HTERT RPE-1 (cell line): ENCODE results near the gene PHYH.
"Not testable (repeated sequence)": the region's sequence is repeated elsewhere in the genome, so short reads cannot be mapped to it uniquely, and the experiment has no call there.

ENCODE experiments used
- in situ Hi-C: fragments of 300-500 bp; cut with MboI; formaldehyde crosslinking; loops from 4 replicates; pipeline ENCODE4 v1.14.3; 2020; ENCODE audit warnings: low sequenced_read_pairs

Gene PHYH

GRCh38 chr10:13299437-13300287 is at the start of gene PHYH:
Gene PHYH (minus strand): TSS chr10:13300064. CDS start chr10:13300042, 22 bp downstream.
- in situ Hi-C loops = no loop called here

- in situ Hi-C loops = no loop called here
These were observed 48.6 kb upstream of the PHYH start, which contains the start of gene SEPHS1 for GRCh38 chr10:13348216-13349017. Gene SEPHS1 (minus strand): TSS chr10:13348293. CDS start chr10:13344950, 3,343 bp downstream.

GRCh38 chr10:13347500-13348156 is 47.8 kb upstream of the PHYH start:
- in situ Hi-C loops = no loop called here

- in situ Hi-C loops = no loop called here
These were observed 47.2 kb upstream of the PHYH start for GRCh38 chr10:13347043-13347499.

DNA sequence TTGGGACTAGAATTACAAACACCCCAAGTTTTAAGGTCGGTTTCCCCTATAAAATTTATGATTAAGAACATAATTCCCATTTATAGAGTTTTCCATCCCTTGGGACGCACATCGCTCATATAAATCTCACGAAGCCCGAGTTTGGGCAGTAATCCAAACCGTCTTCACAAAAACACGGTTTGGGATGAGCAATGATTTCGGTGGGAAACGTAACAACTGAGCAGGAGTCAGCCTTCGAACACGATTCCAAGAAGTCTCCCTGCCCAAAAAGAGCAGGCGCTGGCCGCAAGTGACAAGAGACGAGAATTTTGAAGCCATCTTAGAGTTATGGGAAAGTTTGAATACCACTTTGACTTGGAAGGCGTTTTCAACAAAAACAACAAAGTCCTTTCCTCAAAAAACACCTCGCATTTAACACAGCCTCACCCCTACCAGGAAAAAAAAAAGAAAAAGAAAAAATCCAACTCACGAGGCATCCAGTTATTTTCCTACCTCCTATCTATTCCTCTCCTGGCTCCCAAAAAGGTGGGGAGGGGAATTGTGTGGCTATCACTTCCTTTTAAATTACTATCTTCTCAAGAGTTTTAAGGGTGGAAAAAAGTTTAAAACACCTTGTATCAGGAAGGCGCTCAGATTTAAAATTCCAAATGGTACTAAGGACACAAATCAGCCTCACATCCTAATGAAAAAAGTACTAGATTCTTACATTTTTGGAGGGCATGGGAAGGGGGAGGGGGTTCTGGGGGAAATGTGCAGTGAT is 46.6 kb upstream of the PHYH start:
- in situ Hi-C loops = no loop called here

DNA sequence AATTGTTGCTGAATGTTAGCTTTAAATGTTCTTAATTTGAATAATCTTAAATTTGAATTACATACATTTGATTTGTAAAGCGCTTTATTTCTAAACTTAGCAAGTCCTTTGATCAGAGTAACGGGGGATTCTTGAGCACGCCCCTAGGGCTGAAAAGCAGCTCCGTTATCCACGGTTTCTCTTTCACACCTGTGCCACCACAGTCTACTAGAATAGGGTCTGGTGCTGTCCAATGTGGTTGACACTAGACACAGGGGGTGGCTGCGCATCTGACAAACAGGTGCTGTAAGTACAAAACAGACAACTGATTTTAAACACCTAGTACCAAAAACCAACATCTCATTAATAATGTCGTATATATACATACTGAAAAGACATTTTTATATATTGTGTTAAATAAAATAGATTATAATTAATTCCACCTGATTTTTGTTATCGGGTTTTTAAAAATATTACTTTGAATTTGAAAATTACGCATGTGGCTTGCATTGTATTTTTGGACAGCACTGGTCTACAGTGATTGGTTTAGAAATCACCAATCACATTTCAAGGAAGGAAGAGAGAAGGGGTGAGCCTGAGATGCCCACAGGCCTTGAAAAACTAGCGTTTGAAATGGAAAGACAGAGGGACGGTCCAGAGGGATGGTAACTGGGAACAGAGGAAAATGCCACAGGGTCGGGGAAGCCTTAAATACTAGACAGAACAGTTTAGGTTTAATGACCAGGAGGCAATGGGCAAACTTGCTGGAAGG is 40.9 kb upstream of the PHYH start:
- in situ Hi-C loops = no loop called here

GRCh38 chr10:13340068-13340467 is 40.2 kb upstream of the PHYH start:
- in situ Hi-C loops = no loop called here

DNA sequence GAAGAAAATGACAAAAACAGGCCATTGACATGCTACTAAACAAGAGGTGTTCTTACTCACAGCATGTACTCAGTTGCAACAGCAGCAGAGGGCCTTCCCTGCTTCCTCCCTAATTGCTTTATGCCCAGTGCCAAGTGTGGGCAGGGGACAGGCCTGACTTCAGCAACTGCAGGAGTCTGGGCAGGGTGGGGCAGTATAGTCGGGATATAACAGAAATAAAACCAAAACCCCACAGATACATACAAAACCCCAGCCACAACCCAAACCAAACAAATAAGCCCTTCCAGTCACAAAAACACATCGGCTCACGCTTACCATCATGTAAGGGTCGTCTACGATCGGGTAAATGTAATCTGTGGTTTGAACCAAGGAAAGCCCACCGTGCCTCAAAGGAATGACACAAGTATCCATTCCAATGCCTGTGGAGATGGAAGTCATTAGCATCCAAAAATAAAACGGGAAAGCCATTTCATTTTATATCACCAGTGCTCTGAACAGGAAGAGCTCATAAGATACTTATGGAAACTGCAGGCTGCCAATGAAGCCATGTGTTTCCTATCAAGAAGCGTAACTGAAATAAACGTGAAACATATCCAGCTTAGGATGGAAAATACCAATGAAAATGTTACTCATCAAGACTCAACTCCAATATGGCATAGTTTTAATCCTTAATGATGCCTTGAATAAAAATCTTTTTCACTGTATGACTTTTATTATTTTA is 38.7 kb upstream of the PHYH start:
- in situ Hi-C loops = no loop called here

GRCh38 chr10:13337827-13338196 is 37.9 kb upstream of the PHYH start:
- in situ Hi-C loops = no loop called here

DNA sequence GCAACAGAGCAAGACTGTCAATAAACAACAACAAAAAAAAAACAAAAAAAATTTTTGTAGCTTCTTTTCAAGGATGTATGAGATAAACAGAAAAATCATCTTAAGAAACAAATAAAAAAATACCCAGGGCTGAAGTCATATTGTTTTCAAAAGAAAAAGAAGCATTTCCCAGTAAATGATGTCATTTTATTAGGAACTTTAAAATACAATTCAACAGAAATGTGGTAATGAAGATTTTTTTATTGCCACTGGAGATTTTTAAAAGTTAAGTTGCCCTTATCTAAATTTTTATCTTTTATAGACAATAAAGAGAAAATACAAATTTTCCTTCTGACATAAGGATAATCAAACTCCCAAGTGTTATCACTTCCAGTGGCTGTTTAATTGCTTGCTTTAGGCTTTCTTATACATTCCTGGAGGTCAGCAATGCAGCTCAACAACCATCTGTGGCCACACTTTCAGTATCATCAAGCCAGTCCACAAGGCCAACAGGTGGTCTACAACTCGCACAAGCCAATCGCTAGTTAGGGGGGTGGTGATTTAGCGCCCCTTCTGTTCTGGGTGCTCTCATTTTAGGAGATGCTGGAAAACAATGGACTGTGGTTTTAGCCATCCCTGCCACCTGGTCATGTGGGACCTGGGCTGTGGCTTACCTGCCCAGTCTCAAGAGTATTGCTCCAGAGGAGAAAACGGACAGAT is 37.4 kb upstream of the PHYH start:
- in situ Hi-C loops = no loop called here

DNA sequence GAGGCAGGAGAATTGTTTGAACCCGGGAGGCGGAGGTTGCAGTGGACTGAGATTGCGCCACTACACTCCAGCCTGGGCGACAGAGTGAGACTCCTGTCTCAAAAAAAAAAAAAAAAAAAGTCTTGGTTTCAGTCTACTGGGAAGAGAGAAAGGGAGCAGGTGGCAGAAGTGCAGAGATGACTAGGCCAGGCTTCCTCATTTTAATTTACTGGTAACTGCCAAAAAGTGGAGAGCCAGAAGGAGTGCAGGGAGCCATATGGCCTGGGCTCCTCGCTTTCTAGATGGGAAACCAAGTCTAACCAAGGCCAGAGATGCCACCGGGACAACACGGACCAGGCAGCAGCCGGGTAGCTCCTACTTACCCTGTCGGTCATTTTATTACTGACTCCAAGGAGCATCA is 36.0 kb upstream of the PHYH start:
- in situ Hi-C loops = no loop called here

GRCh38 chr10:13334556-13334955 is 34.7 kb upstream of the PHYH start:
- in situ Hi-C loops = no loop called here

DNA sequence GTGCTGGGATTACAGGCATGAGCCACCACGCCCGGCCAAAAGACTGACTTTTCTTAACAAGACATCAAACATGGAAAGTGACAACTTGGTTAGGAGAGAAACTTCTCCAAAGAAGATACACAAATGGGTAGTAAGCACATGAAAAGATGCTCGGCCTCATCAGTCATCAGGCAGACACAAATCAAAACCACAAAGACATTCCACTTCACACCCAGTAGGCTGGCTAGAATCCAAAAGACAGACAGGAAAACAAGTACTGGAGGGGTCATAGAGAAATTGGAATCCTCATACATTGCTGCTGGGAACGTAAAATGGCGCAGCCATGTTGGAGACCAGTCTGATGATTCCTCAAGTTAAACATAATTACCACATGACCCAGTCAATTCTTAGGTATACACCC is 31.8 kb upstream of the PHYH start:
- in situ Hi-C loops = no loop called here

DNA sequence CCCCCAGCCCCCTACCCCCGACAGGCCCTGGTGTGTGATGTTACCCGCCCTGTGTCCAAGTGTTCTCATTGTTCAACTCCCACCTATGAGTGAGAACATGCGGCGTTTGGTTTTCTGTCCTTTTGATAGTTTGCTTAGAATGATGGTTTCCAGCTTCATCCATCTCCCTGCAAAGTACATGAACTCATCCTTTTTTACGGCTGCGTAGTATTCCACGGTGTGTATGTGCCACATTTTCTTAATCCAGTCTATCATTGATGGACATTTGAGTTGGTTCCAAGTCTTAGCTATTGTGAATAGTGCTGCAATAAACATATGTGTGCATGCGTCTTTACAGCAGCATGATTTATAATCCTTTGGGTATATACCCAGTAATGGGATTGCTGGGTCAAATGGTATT is 31.1 kb upstream of the PHYH start:
- in situ Hi-C loops = not testable (repeated sequence)

- in situ Hi-C loops = no loop called here
These were observed 29.7 kb upstream of the PHYH start for GRCh38 chr10:13329565-13329964.

DNA sequence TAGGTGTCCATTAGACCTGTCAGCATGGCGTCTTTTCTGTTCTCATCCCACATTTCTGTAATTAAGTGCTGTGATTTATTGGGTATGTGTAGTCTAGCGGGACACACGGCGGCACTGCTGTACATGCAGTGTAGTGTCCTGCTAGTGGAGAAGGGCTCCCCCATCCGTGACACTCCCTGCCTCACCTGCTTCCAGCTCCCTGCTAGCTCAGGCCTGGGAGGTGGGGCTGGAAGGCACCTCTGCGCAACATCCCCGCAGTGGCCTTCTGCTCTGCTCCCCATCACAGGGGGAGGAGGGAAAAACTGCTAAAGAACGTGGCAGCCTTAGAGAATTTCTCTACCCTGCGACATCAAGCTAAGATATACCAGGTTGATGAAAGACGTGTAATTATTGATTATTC is 28.7 kb upstream of the PHYH start:
- in situ Hi-C loops = no loop called here

- in situ Hi-C loops = no loop called here
These were observed 28.3 kb upstream of the PHYH start for GRCh38 chr10:13328126-13328525.

DNA sequence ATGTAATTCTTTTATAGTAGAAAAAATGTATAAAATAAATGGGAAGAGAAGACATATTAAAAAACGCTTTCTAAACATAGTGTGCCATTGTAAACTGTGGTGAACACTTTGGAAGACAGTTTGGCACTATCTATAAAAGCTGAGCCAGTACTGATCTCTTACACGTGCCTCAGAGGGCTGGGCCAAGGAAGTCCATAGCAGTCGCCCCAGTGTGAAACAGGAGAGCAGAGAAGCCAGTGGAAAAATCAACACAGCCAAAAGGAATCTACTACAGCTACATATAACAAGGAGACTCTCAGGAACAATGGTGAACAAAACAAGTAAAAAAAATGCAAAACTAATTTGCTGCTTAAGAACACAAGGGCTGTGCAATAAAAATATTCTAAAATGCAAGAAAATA is 27.7 kb upstream of the PHYH start:
- in situ Hi-C loops = no loop called here
